HG03045 (cell line): ENCODE data around the gene NTM.
A peak's percentile ranks its signal among the peaks of the same experiment; 100 is the strongest.
"Not testable (repeated sequence)": the region's sequence is repeated elsewhere in the genome, so short reads cannot be mapped to it uniquely, and the experiment has no call there.

Experiments used
- ATAC-seq: cut with Tn5 transposase; IDR thresholded peaks from one replicate; pipeline ENCODE4 v1.9.1; 2021; ENCODE audit warnings: mild to moderate bottlenecking, moderate library complexity; ENCODE audit not compliant: unreplicated experiment

The NTM gene

GRCh38 chr11:132310390-132311375, 940.3 kb downstream of the NTM start:
- ATAC-seq, result no peak

- no peak for ATAC-seq
Measured at GRCh38 chr11:132311703-132312102, 941.3 kb downstream of the NTM start.

- no peak for ATAC-seq
Measured at GRCh38 chr11:132312161-132312560, 941.7 kb downstream of the NTM start.

- ATAC-seq, result no peak
Measured at GRCh38 chr11:132312701-132313111, 942.3 kb downstream of the NTM start.

- ATAC-seq, result no peak
Measured at GRCh38 chr11:132314911-132315455, 944.6 kb downstream of the NTM start.

GRCh38 chr11:132315696-132316095, 945.3 kb downstream of the NTM start:
- no peak for ATAC-seq

- no peak for ATAC-seq
Measured at GRCh38 chr11:132318421-132319157, 948.2 kb downstream of the NTM start.

- ATAC-seq, result not testable (repeated sequence)
Measured at GRCh38 chr11:132319419-132319818, 949.0 kb downstream of the NTM start.

- no peak for ATAC-seq
Measured at GRCh38 chr11:132330515-132330914, 960.1 kb downstream of the NTM start.

GRCh38 chr11:132332521-132332920, 962.1 kb downstream of the NTM start:
- ATAC-seq, result no peak

GRCh38 chr11:132334769-132335280, 964.4 kb downstream of the NTM start:
- no peak for ATAC-seq

- no peak for ATAC-seq
Measured at GRCh38 chr11:132335311-132335710, 964.9 kb downstream of the NTM start.

- ATAC-seq, result no peak
Measured at GRCh38 chr11:132336781-132337535, 966.5 kb downstream of the NTM start.

- ATAC-seq, result no peak
Measured at GRCh38 chr11:132337819-132338416, 967.5 kb downstream of the NTM start.

- no peak for ATAC-seq
Measured at GRCh38 chr11:132342408-132342807, 972.0 kb downstream of the NTM start.

GRCh38 chr11:132343445-132344175, 973.2 kb downstream of the NTM start:
- peak; percentile 53 for ATAC-seq

GRCh38 chr11:132346558-132347148, 976.2 kb downstream of the NTM start:
- no peak for ATAC-seq

- ATAC-seq, result no peak
Measured at GRCh38 chr11:132347156-132348090, 977.0 kb downstream of the NTM start.
